Uterus (tissue), 4 donors: Measurements from ENCODE around the gene PEMT. TPM values are rescaled to one million over a fixed set of nuclear protein-coding genes. Genes with fewer than 3 reads are reported as not detected.

Experiments used
- DNase-seq, 2 donors: peaks; one replicate each; pipeline ENCODE4 v3.0.0-alpha.2; 2019 to 2020
- H3K27ac ChIP-seq, 2 donors: fragments of 200-600 bp; sonication (generic); 1 replicate in 1 of 2; 2 replicates in 1 of 2; pipeline ENCODE4 v1.5.1; 2016 to 2018
- H3K27me3 ChIP-seq, 2 donors: fragments of 200-600 bp; sonication (generic); one replicate each; pipeline ENCODE4 v1.5.1; 2018 to 2019; ENCODE audit warnings: control low read depth in 1 of 2
- H3K36me3 ChIP-seq, 2 donors: fragments of 200-600 bp; sonication (generic); one replicate each; pipeline ENCODE4 v1.5.1; 2019; ENCODE audit warnings: control low read depth in 1 of 2
- H3K4me1 ChIP-seq, 2 donors: fragments of 200-600 bp; sonication (generic); one replicate each; pipeline ENCODE4 v1.5.1; 2018 to 2019; ENCODE audit warnings: control low read depth in 1 of 2
- H3K4me3 ChIP-seq, 2 donors: fragments of 200-600 bp; sonication (generic); 1 replicate in 1 of 2; 2 replicates in 1 of 2; pipeline ENCODE4 v1.5.1; 2018 to 2019; ENCODE audit warnings: mild to moderate bottlenecking in 1 of 2
- H3K9me3 ChIP-seq, 2 donors: fragments of 200-600 bp; sonication (generic); one replicate each; pipeline ENCODE4 v1.5.1; 2019; ENCODE audit warnings: control low read depth in 1 of 2
- POLR2A ChIP-seq, 2 donors: fragments of 450-650 bp; IDR thresholded peaks; one replicate each; pipeline ENCODE4 v1.6.1; 2016; ENCODE audit warnings: antibody characterized with exemption in 2 of 2, mild to moderate bottlenecking in 1 of 2, moderate library complexity in 1 of 2
- intact Hi-C: fragments of 100-400 bp; cut with DNase I; formaldehyde crosslinking; loops from one replicate; pipeline ENCODE4 v1.15.1; 2023; ENCODE audit warnings: low total_unique reads
- total RNA-seq, 4 donors: library from RNA; depleted of rRNA in 3 of 4; stranded (reverse); fragments of >200 nt in 3 of 4; gene quantifications; one replicate each; pipeline versions ENCODE4 v1.1.0 to v1.2.4, GENCODE V29; 2014 to 2023
- TF ChIP-seq, protein P1 (sequence below), 4 experiments: fragments of 200-600 bp in 2 of 4; fragments of 450-650 bp in 2 of 4; sonication (generic) in 2 of 4; IDR thresholded peaks; one replicate each; pipeline ENCODE4 v1.5.1; 2016 to 2019; ENCODE audit warnings: antibody characterized with exemption in 4 of 4, mild to moderate bottlenecking in 2 of 4, moderate library complexity in 1 of 4
- donor health status: DM: yes; HTN: yes; CAD: no.

Gene PEMT
- total RNA-seq, 4 donors from 2014 or later, result 26.3 to 61.7 (median 32.2) TPM

DNA sequence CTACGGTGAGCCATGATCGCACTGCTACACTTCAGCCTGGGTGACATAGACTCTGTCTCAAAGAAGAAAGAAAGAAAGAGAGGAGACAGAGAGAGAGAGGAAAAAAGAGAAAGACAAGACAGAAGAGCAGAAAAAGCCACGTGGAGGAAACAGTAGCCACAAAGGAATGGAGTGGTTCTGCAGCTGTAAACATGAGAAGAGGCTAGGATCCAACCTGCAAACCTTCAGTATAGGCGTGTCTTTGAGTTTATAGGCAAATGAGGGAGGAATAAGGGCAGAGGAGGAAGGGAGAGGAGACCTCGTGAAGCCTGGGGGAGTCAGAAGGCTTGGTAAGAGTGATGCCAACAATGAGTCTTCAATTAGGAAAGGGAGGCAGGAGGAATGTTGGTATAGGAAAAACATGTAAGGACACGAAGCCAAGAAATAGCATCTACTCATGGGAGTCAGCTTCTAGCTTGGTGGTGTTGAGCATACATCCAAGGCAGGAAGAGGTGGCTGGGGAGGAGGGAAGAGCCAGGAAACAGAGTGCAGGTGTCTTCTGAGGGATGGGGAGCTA, 110.8 kb downstream of the PEMT start:
- no peak for DNase-seq
- Histone ChIP-seq H3K27me3 (no peaks in the 10 kb centered on the region), H3K4me1 (peaks cover 0 to 22% of the 10 kb centered on the region in 2 donors), H3K9me3 (no peaks in the 10 kb centered on the region), H3K4me3 (no peak overlapping the region), H3K27ac (peak overlapping the region; percentile 9 to 64), H3K36me3 (no peaks in the 10 kb centered on the region)
- intact Hi-C loops, result no loop called here
- no peak for TF ChIP-seq POLR2A (IDR thresholded peaks at IDR 0.05)
- TF ChIP-seq, protein P1, sequence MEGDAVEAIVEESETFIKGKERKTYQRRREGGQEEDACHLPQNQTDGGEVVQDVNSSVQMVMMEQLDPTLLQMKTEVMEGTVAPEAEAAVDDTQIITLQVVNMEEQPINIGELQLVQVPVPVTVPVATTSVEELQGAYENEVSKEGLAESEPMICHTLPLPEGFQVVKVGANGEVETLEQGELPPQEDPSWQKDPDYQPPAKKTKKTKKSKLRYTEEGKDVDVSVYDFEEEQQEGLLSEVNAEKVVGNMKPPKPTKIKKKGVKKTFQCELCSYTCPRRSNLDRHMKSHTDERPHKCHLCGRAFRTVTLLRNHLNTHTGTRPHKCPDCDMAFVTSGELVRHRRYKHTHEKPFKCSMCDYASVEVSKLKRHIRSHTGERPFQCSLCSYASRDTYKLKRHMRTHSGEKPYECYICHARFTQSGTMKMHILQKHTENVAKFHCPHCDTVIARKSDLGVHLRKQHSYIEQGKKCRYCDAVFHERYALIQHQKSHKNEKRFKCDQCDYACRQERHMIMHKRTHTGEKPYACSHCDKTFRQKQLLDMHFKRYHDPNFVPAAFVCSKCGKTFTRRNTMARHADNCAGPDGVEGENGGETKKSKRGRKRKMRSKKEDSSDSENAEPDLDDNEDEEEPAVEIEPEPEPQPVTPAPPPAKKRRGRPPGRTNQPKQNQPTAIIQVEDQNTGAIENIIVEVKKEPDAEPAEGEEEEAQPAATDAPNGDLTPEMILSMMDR (IDR thresholded peaks at IDR 0.05), result no peak

DNA sequence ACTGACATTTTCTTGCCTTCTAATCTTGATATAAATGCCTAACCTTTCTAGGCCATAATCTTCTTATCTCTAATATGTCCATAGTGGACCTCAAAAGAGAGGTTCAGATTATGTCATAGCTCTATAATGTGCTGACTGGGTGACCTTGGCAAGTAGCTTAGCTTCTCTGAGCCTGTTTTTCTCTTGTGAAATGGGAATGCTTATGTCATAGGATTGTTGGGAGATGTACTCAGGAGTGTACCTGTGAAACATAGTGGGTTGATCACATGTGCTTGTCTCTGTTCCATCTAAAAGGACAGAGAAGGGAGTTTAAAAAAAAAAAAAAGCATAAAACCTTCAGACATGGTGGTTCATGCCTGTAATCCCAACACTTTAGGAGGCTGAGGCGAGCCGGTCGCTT, 112.3 kb downstream of the PEMT start:
- Histone ChIP-seq H3K4me3 (no peak overlapping the region), H3K4me1 (peaks cover 0 to 22% of the 10 kb centered on the region in 2 donors), H3K9me3 (no peaks in the 10 kb centered on the region), H3K27me3 (no peaks in the 10 kb centered on the region), H3K27ac (no peak overlapping the region), H3K36me3 (no peaks in the 10 kb centered on the region)
- TF ChIP-seq, protein P1 (IDR thresholded peaks at IDR 0.05), result no peak
- TF ChIP-seq POLR2A (IDR thresholded peaks at IDR 0.05), result no peak
- no peak for DNase-seq
- intact Hi-C loops, result no loop called here

DNA sequence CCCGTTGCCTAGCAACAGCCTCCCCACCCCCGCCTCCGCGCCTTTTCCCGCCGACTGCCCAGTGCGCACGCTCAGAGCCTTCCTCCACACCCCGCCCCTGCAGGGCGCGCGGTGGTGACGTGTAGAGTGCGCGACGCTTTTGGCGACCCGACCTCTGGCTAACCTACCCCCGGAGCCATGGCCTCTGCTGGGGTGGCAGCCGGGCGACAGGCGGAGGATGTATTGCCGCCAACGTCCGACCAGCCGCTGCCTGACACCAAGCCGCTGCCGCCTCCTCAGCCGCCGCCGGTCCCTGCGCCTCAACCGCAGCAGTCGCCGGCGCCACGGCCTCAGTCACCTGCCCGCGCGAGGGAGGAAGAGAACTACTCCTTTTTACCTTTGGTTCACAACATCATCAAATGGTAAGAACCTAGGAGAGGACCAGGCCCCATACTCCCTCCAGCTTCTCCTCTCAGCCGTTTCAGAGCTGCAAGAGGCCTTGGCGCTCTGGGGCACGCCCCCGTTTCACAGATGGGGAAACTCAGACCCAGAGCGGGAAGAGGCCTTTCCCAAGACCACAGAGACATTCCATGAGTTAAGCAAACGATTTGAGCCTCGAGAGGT, 114.5 kb downstream of the PEMT start, which contains the start of gene MED9:
TSS of gene MED9 (plus strand) at position 136 of the 603 bp plus-strand sequence. CDS start at position 178, 42 bp downstream.
- H3K4me1 ChIP-seq, result peaks cover 0 to 22% of the 10 kb centered on the region in 2 donors
- H3K27ac ChIP-seq, result peak within 1 kb of the TSS; percentile 81 to 92
- H3K36me3 ChIP-seq, result no peaks in the 10 kb centered on the region
- H3K9me3 ChIP-seq, result no peaks in the 10 kb centered on the region
- peak within 1 kb of the TSS; percentile 89 to 91 for H3K4me3 ChIP-seq
- TF ChIP-seq POLR2A (IDR thresholded peaks at IDR 0.05), result peak in 1 of 2 donors; percentile 70
- TF ChIP-seq, protein P1 (IDR thresholded peaks at IDR 0.05), result peak in 2 of 4 experiments; percentile 25 to 37
- peak; percentile 92 to 93 for DNase-seq
- no peaks in the 10 kb centered on the region for H3K27me3 ChIP-seq
- intact Hi-C loops, result no loop called here

DNA sequence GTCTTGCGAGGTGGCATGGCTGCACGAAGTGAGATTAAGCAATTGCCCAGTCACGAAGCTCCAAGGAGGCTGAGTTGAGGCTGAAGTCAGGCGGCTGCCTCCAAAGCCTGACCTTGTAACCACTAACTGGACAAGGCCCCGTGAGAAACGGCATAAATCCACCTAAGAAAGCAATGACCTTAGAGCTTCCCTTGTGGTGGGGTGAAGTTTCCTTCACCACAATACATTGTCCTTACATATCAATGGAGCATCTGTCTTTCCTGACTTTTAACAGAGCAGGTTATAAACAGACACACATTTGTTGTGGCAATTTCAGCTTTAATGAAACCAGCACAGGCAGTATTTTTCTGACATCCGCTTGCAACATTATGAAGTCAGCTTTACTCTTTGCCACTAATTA, 117.2 kb downstream of the PEMT start:
- H3K4me3 ChIP-seq, result no peak overlapping the region
- H3K27ac ChIP-seq, result no peak overlapping the region
- H3K27me3 ChIP-seq, result no peaks in the 10 kb centered on the region
- DNase-seq, result no peak
- no peaks in the 10 kb centered on the region for H3K9me3 ChIP-seq
- peaks cover 0 to 18% of the 10 kb centered on the region in 2 donors for H3K4me1 ChIP-seq
- no peaks in the 10 kb centered on the region for H3K36me3 ChIP-seq
- intact Hi-C loops, result no loop called here
- TF ChIP-seq POLR2A (IDR thresholded peaks at IDR 0.05), result no peak
- TF ChIP-seq, protein P1 (IDR thresholded peaks at IDR 0.05), result no peak

DNA sequence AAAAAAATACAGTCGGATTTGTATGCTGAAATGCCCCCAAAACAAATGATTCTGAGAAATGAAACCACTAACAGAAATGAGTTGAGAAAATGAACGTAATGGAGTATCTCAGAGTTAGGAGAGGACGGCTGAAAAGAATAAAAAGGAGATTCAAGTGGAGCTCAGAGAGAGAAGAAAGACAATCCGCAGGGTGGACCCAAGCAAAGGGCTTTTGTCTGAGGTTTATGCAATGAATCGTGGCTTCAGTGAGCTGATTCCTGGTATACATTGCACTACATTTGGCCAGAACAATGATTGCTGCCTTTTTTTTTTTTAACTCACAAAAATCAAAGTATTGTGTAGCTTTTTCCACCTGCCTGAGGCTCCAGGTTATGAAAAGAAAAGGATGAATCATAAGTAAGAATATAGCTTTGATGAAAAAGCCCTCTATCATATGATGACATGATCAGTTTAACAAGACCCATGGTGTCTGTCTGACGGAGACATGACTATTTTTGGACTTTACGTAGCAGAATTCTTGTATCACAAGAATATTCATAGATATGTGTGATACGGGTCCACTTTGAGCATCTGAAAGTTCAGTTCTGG, 119.1 kb downstream of the PEMT start:
- H3K4me3 ChIP-seq, result no peak overlapping the region
- H3K9me3 ChIP-seq, result no peaks in the 10 kb centered on the region
- TF ChIP-seq, protein P1 (IDR thresholded peaks at IDR 0.05), result no peak
- TF ChIP-seq POLR2A (IDR thresholded peaks at IDR 0.05), result no peak
- H3K27me3 ChIP-seq, result no peaks in the 10 kb centered on the region
- H3K36me3 ChIP-seq, result no peaks in the 10 kb centered on the region
- DNase-seq, result no peak
- peaks cover 0 to 6% of the 10 kb centered on the region in 2 donors for H3K4me1 ChIP-seq
- intact Hi-C loops, result no loop called here
- no peak overlapping the region for H3K27ac ChIP-seq
